ENCODE results near the gene SPATA31C2.

The SPATA31C2 gene

DNA sequence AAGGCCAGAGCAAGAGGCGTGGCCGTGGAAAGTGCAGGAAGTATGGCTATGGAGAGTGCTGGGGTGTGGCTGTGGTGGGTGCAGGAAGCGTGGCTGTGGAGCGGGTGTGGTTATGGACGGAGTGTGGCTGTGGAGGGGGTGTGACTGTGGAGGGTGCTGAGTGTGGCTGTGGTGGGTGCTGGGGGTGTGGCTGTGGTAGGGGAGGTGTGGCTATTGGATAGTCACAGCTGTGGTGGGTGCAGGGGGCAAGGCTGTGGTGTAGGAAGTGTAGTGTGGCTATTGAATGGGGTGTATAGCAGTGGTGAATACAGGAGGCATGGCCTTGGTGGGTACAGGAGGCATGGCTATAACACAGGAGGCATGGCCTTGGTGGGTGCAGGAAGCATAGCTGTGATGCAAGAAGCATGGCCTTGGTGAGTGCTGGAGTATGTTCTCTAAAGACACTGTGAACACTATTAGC, 40.8 kb upstream of the SPATA31C2 start:
- H3K4me3 ChIP-seq (ENCODE audit: low read depth, low read length), result no peak overlapping the region
- TF ChIP-seq, protein P1, sequence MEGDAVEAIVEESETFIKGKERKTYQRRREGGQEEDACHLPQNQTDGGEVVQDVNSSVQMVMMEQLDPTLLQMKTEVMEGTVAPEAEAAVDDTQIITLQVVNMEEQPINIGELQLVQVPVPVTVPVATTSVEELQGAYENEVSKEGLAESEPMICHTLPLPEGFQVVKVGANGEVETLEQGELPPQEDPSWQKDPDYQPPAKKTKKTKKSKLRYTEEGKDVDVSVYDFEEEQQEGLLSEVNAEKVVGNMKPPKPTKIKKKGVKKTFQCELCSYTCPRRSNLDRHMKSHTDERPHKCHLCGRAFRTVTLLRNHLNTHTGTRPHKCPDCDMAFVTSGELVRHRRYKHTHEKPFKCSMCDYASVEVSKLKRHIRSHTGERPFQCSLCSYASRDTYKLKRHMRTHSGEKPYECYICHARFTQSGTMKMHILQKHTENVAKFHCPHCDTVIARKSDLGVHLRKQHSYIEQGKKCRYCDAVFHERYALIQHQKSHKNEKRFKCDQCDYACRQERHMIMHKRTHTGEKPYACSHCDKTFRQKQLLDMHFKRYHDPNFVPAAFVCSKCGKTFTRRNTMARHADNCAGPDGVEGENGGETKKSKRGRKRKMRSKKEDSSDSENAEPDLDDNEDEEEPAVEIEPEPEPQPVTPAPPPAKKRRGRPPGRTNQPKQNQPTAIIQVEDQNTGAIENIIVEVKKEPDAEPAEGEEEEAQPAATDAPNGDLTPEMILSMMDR (IDR thresholded peaks at IDR 0.05; ENCODE audit: low read depth, low read length), result no peak

DNA sequence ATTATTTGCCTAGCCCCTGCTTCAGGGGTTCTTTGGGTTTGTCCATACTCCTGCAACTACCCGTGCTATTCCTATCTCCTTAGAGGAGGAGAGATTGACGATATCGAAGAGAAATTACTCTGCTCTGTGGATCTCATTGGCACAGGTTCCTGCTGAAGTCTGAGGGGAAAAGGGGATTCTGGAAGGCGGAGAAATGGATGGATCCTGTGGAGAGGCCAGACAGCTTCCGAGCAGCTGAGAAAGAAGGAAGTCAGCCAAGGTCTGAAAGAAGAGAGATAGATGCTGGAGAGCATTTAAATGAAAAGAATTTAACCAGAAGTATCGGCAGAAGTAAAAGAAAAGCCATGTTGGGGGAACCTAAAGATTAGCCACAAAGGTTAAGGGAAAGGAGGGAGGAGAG, 40.4 kb upstream of the SPATA31C2 start:
- TF ChIP-seq, protein P1 (IDR thresholded peaks at IDR 0.05; ENCODE audit: low read depth, low read length), result no peak
- H3K4me3 ChIP-seq (ENCODE audit: low read depth, low read length), result no peak overlapping the region

DNA sequence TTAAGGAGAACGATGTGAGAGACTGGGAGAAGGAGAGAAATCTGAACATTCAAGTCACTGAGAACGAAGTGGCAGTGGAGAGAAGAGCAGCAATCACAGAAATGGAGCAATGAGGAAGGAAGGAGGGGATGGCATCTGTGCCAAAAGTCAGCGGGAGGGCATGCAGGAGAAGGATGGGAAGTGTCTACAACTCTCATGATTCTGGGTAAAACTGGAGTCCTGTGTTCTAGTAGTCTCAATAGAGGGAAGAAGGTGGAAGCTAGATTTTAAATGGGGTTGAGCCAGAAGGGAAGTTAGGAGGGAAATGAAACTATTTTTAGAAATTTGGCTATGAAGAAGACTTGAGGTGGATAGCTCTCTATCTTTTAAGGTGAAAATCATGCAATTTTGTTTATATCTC, 39.1 kb upstream of the SPATA31C2 start:
- H3K4me3 ChIP-seq (ENCODE audit: low read depth, low read length), result no peak overlapping the region
- TF ChIP-seq, protein P1 (IDR thresholded peaks at IDR 0.05; ENCODE audit: low read depth, low read length), result no peak

DNA sequence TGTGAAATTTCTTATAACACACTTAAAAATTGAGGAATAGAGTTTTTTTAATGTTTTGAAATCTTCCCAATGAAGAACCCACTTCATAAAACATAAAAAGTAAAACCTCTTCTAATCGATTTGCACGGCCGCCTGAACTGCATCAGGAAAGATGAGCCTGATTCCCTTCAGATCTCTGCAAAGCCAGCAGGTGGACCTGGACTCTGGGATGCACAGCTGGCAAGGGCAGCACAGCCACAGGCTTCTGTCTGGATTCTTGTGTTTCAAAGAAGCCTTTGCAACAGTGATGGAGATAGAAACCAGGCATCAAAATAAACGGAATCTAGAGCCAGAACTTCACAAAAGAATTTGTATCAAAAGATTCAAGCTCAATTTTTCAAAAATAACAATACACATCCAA, 36.0 kb upstream of the SPATA31C2 start:
- TF ChIP-seq, protein P1 (IDR thresholded peaks at IDR 0.05; ENCODE audit: low read depth, low read length), result no peak
- H3K4me3 ChIP-seq (ENCODE audit: low read depth, low read length), result no peak overlapping the region

DNA sequence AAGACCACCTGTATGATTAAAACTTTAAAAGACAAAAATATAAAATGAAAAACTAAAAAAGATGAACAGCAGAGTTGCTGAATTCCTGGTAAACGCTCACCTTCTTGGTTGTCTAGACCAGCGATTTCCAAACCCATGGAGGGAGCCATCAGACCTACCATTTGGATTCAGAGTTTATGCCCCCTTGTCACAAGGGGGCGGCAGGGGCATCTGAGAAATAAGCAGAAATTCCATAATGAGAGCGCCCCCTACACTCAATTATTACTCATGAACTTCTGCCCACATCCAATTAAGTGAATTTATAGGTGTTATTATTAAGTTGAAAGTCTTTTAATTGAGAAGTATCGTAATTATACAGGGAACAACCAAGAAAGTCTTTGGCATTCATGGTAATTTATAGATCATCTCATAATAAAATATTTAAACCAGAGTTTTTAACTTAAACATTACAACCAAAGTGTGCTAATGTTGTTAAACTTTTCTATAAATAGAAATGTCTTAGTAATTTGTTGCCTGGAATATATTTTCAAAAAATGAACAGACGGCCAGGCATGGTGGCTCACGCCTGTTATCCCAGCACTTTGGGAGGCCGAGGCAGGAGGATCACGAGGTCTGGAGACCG, 35.2 kb upstream of the SPATA31C2 start:
- TF ChIP-seq, protein P1 (IDR thresholded peaks at IDR 0.05; ENCODE audit: low read depth, low read length), result peak; percentile 78
- no peak overlapping the region for H3K4me3 ChIP-seq (ENCODE audit: low read depth, low read length)

DNA sequence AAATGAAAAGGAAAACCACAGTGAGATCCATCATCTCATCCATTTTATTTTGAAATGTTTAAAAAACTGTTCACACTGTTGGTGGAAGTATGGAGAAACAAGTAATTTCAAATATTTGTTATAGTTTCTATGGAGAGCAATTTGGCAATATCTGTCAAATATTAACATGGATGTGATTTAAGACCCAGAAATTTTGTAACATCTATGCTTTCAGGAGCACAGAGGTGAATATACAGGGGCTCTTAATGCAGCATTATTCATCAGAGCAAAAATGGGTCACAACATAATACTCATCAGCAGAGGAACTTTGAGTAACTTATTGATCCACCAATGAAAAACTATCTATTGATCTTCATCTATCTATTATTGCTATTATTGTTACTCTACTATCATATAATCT, 31.4 kb upstream of the SPATA31C2 start:
- no peak overlapping the region for H3K4me3 ChIP-seq (ENCODE audit: low read depth, low read length)
- TF ChIP-seq, protein P1 (IDR thresholded peaks at IDR 0.05; ENCODE audit: low read depth, low read length), result no peak

DNA sequence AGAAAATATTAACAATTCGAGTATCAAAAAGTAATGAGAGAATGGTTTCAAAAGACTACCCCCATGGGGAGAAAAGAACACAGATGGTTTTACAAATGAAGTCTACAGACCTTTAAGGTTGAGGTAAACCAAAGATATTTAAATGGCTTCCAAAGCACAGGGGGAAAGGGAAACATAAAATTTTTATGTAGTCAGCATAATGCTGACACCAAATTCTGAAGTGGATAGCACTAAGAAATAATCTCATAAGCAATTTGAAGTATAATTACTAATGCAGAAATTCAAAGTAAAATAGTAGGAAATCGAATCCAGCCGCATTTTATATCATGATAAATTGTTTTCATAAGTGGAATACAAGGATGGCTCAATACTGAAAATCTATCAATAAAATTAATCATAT, 30.3 kb upstream of the SPATA31C2 start:
- no peak overlapping the region for H3K4me3 ChIP-seq (ENCODE audit: low read depth, low read length)
- TF ChIP-seq, protein P1 (IDR thresholded peaks at IDR 0.05; ENCODE audit: low read depth, low read length), result no peak
